Adipocyte (in vitro differentiated cells): ENCODE data around the gene LGALS3.

Experiments
- DNase-seq: peaks from one replicate; pipeline ENCODE4 v3.0.0-alpha.2; 2015; ENCODE audit warnings: low read depth
- H3K27me3 ChIP-seq: replicated peaks from 2 replicates; pipeline ENCODE4 v1.7.0; 2013; ENCODE audit warnings: mild to moderate bottlenecking, low read length, moderate library complexity; ENCODE audit not compliant: control insufficient read depth, insufficient read depth
- H3K36me3 ChIP-seq: 2 replicates; pipeline ENCODE4 v1.7.0; 2013; ENCODE audit warnings: low read length, mild to moderate bottlenecking, moderate library complexity; ENCODE audit not compliant: control insufficient read depth, insufficient read depth, severe bottlenecking
- H3K4me1 ChIP-seq: 2 replicates; pipeline ENCODE4 v1.7.0; 2013; ENCODE audit warnings: mild to moderate bottlenecking, low read length, moderate library complexity; ENCODE audit not compliant: control insufficient read depth, insufficient read depth
- H3K4me3 ChIP-seq: 2 replicates; pipeline ENCODE4 v1.7.0; 2013; ENCODE audit warnings: mild to moderate bottlenecking, low read length, moderate library complexity
- H3K9ac ChIP-seq: 2 replicates; pipeline ENCODE4 v1.7.0; 2013; ENCODE audit warnings: mild to moderate bottlenecking, low read length, moderate library complexity
- H3K9me3 ChIP-seq: 2 replicates; pipeline ENCODE4 v1.7.0; 2013; ENCODE audit warnings: mild to moderate bottlenecking, low read length, moderate library complexity; ENCODE audit not compliant: control insufficient read depth

The LGALS3 gene

DNA sequence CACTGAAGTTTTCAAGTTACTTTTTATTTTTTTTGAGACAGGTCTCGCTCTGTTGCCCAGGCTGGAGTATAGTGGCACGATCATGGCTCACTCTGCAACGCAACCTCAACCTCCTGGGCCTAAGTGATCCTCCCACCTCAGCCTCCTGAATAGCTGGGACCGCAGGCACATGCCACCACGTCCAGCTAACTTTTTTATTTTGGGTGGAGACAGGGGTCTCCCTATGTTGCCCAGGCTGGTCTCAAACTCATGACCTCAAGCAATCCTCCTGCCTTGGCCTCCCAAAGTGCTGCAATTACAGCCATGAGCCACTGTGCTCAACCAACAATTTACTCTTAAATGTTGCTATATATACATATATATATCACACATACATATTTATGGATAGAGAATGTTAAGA, 27.4 kb upstream of the LGALS3 start:
- peak overlapping the region; percentile 44 for H3K9ac ChIP-seq
- no peak for DNase-seq

DNA sequence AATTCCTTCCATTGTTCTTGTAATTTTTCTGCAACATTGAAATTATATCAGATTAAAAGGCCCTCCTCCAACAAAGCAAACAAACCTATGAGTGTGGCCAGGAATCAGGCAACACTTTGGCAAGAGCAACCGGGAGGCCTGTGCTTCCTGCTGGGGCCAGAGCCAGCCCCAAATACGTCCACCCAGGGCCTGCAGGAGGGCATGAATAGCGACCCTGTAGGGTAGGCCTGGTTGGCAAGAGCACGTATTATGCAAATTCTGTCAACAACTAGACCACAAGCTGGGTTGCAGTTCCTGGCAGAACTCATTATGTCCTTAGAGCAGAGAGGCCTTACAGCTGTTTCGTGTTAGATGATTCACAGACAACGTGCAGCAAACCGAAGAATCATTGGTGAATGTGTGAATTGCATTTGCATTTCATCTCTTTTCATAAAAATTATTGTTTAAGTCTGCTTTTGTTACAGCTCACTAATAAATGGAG, 26.9 kb upstream of the LGALS3 start:
- Histone ChIP-seq H3K27me3 (no peaks in the 10 kb centered on the region), H3K9me3 (peaks cover 7% of the 10 kb centered on the region), H3K9ac (peak overlapping the region; percentile 91), H3K4me1 (peaks cover 57% of the 10 kb centered on the region), H3K4me3 (peak overlapping the region; percentile 71), H3K36me3 (no peaks in the 10 kb centered on the region)
- DNase-seq = peak; percentile 98

More for the DNA sequence above, 27.4 kb upstream of the LGALS3 start:
- peaks cover 57% of the 10 kb centered on the region for H3K4me1 ChIP-seq
- H3K36me3 ChIP-seq = no peaks in the 10 kb centered on the region
- no peak overlapping the region for H3K4me3 ChIP-seq
- H3K27me3 ChIP-seq = no peaks in the 10 kb centered on the region
- peaks cover 7% of the 10 kb centered on the region for H3K9me3 ChIP-seq

DNA sequence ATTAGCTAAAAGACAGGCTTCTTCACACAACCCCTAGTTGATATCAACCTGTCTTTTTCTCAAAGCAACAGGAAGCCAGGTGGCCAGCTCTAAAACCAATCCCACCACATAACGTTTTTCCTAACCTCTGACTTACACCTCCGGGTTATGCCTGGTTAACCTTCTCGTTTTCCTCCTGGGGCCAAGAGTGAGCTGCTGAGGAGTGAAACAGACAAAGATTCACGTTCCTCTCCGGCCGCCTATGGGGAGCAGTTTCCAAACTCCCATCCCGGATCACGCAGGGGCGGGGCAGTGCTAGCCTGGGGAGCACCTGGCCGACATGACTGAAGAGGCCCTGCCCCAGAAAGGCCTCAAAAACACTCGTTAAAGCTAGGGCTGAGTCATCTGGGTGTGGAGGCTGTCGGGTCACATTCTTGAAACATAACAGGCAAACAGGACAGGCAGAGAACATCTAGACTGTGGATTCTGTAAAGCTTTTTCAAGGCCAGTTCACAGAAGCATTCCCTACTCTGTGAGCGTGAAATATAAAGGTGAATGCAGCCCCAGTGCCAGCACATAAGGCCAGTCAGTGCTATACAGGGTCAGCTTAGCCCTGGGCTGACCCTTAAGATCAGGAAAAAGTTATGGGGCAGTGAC, 25.9 kb upstream of the LGALS3 start:
- peak; percentile 95 for DNase-seq
- H3K36me3 ChIP-seq = no peaks in the 10 kb centered on the region
- peak overlapping the region; percentile 71 for H3K4me3 ChIP-seq
- no peaks in the 10 kb centered on the region for H3K27me3 ChIP-seq
- H3K9ac ChIP-seq = peak overlapping the region; percentile 91
- peaks cover 63% of the 10 kb centered on the region for H3K4me1 ChIP-seq
- H3K9me3 ChIP-seq = peaks cover 7% of the 10 kb centered on the region

DNA sequence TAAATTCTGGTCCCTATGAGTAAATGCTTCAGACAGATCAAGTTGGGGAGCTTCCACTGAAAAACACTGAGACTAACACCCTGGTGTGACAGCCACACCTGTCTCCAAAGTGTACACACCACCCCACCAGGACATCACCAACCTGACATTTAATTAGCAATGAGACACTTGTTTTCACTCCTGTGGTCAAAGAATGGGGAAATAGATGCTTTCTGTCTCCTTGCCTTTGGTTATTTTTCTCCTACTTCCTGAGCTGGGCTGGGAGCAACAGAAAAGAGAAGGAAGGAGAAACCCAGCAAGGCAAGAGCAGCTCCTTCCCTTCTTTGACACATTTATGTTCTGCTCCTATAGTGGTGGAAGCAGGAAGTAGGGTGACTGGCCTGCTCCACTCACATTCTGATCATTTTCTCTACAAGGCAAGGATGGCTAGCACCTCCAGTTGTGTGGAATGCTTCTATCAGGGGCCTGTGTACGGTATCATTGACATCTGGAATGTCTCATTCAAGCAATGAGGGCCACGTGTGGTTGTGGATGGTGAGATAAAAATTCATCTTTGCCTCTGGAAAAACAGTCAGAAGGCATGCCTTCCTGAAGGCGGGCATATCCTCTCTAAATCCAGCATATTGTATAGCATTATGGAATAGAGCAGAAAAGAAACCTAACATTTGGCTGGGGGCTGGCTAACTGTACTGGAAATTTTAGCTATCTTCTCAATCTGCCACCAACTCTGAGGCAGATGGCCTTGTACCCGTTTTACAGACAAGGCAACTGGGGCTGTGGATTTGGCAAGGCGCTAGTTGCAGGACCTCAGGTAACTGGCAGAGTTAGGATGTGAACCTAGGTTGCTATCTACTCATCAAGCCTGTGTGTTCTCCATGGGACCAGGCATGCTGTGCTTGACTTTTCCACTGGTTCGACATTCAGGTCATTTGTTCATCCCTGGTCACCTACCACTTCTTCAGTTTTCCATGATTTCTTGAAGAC, 24.8 kb upstream of the LGALS3 start:
- peaks cover 72% of the 10 kb centered on the region for H3K4me1 ChIP-seq
- no peak for DNase-seq
- H3K9ac ChIP-seq = peak overlapping the region; percentile 91
- H3K9me3 ChIP-seq = peaks cover 7% of the 10 kb centered on the region
- H3K4me3 ChIP-seq = peak overlapping the region; percentile 71
- no peaks in the 10 kb centered on the region for H3K27me3 ChIP-seq
- no peaks in the 10 kb centered on the region for H3K36me3 ChIP-seq

DNA sequence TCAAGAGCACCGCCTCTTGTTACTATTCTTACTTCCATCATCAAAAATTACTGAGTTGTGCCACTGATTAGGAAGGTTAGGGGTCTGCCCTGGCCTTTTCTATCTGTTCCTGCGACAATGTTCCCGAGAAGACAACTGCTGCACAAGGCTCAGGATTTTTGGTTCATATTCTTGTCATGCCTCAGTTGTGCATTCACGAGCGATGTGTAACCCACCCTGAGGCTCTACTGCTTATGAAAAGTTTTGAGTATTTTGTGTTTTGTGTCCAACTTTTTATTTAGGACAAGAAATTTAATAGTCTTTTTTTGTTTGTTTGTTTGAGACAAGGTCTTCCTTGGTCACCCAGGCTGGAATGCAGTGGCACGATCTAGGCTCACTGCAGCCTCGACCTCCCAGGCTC, 23.1 kb upstream of the LGALS3 start:
- Histone ChIP-seq H3K36me3 (no peaks in the 10 kb centered on the region), H3K9me3 (peaks cover 7% of the 10 kb centered on the region), H3K9ac (peak overlapping the region; percentile 27), H3K4me1 (peaks cover 62% of the 10 kb centered on the region), H3K27me3 (no peaks in the 10 kb centered on the region), H3K4me3 (no peak overlapping the region)
- DNase-seq = no peak

DNA sequence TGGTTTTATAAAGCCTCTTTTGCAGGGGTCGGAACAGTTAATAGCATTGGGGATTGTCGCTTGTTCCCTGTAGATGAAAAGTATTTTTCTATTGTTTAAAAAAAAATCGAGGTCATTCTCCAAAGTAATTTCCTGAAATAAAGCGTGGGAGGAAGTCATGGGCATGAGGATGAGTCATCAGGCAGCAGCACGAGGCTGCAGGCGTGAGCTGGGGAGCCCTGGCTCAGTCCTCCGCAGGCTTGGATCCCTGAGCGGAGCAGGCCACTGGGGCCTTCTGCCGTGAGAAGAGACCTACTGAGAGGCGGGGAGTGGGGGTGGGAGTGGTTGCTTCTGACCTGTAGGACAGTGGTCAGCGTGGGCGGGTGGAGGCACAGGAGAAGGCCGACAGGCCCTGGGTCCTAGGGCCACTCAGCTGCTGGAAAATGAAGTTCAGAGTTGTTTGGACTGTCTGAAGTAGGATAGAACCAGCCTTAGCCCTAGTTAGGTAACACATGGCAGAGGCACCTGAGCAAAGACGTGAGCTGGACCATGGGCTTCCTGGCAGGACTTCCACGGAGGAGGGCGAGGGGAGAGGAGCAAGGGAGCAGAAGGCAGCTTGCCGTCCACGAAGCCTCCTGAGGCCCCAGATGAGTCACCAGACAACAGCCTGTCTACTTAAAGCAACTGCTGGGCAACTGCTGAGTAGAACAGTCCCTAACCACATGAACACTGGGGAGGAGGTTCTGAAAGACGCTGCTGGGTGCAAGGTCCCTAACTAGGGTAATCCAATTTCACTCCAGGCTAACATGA, 21.1 kb upstream of the LGALS3 start:
- no peaks in the 10 kb centered on the region for H3K36me3 ChIP-seq
- peak; percentile 97 for DNase-seq
- H3K9ac ChIP-seq = peak overlapping the region; percentile 81
- H3K4me3 ChIP-seq = peak overlapping the region; percentile 69
- H3K4me1 ChIP-seq = peaks cover 49% of the 10 kb centered on the region
- H3K9me3 ChIP-seq = peaks cover 7% of the 10 kb centered on the region
- H3K27me3 ChIP-seq = no peaks in the 10 kb centered on the region

DNA sequence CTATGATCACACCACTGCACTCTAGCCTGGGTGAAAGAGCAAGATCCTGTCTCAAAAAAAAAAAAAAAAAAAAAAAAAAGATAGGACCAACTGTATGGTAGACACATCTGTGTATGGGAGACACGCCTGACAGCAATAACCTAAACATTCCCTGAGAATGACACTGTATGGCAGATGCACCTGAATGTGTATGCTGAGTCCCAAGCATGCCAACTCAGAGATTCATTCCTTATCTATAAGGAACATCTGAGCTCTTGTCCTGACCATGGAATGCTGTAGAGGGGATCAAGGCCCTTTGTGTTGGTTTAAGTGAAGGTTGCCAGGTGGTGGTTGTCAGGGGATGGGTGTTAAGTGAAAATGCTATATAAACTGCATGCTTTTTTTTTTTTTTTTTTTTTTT, 19.2 kb upstream of the LGALS3 start:
- Histone ChIP-seq H3K4me1 (peaks cover 33% of the 10 kb centered on the region), H3K9me3 (no peaks in the 10 kb centered on the region), H3K36me3 (no peaks in the 10 kb centered on the region), H3K9ac (no peak overlapping the region), H3K27me3 (no peaks in the 10 kb centered on the region), H3K4me3 (no peak overlapping the region)
- DNase-seq = no peak

DNA sequence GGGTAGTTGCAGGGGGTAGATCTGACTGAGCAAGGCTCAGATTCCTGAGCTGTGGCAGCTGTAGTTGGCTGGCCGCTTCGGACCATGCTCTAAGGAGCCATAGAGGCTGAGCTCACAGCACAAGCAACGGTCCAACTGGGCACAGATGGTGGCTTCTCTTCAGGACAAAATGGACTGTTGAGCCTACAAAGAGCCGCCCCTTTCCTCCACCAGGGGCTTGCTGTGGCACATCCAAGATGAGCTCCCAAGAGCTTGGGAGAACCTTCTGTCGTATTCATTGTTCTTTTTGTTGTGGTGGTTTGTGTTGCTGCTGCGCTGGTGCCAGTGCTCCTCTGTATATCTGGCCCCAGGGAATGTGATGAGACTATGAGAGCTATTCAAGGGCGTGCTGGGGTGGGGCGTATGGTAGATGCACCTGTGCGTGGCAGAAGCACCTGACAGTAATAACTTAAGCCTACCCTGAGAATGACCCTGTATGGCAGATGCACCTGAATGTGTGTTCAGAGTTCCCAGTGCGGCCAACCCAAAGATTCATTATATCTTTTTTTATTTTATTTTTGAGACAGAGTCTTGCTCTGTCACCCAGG, 17.8 kb upstream of the LGALS3 start:
- no peaks in the 10 kb centered on the region for H3K27me3 ChIP-seq
- no peaks in the 10 kb centered on the region for H3K9me3 ChIP-seq
- no peak for DNase-seq
- H3K4me1 ChIP-seq = peaks cover 25% of the 10 kb centered on the region
- H3K9ac ChIP-seq = no peak overlapping the region
- H3K4me3 ChIP-seq = no peak overlapping the region
- H3K36me3 ChIP-seq = no peaks in the 10 kb centered on the region

DNA sequence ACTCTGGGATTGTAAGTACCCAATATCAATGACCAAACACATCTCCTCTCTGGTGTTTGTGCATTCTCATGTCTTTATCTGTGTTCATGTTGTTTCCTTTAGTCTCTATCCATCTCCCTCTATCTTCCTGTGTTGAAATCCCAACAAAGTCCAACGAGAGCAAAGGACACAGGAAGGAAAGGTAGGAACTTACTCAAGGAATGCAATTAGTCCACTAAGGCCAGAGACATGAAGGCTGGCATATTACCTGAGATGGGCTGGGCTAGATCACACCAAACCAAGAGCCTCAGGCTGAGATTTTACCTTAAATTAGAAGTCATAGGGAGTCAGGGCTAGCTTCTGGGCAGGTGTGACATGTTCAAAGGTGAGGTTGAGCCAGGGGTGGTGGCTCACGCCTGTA, 14.3 kb upstream of the LGALS3 start:
- Histone ChIP-seq H3K27me3 (no peaks in the 10 kb centered on the region), H3K9ac (no peak overlapping the region), H3K36me3 (no peaks in the 10 kb centered on the region), H3K4me3 (no peak overlapping the region), H3K9me3 (no peaks in the 10 kb centered on the region), H3K4me1 (peaks cover 14% of the 10 kb centered on the region)
- DNase-seq = no peak

DNA sequence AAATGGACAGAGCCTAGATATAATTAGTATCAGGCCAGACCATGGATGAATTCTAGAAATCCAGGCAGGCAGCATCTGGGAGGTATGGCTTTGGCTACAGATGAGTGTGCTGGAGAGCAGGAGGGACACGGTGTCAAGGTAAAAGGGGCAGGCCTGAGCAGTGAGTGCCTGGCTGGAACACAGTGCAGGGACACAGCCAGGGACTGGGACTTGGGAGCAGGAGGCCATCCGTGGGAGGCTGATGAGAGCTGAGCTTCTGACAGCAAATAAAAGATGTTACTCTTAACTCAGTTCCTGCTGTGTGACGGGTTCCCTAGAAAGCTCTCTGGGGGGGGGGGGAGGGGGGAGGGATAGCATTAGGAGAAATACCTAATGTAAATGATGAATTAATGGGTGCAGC, 13.6 kb upstream of the LGALS3 start:
- no peaks in the 10 kb centered on the region for H3K27me3 ChIP-seq
- H3K4me1 ChIP-seq = peaks cover 14% of the 10 kb centered on the region
- DNase-seq = no peak
- H3K4me3 ChIP-seq = no peak overlapping the region
- no peak overlapping the region for H3K9ac ChIP-seq
- H3K9me3 ChIP-seq = no peaks in the 10 kb centered on the region
- H3K36me3 ChIP-seq = no peaks in the 10 kb centered on the region
